EL (cell line): ENCODE results near the gene SERBP1.

Experiments used
- DNase-seq: peaks from one replicate; pipeline ENCODE4 v3.0.0-alpha.2; 2016

SERBP1 gene

GRCh38 chr1:67405473-67406245 lies 24.5 kb downstream of the SERBP1 start:
- DNase-seq, result no peak

- DNase-seq, result peak; percentile 64
These were observed 26.0 kb downstream of the SERBP1 start for GRCh38 chr1:67404212-67404620.

GRCh38 chr1:67401443-67401842 lies 28.8 kb downstream of the SERBP1 start:
- no peak for DNase-seq

- peak; percentile 27 for DNase-seq
These were observed 30.0 kb downstream of the SERBP1 start for GRCh38 chr1:67400029-67400786.

- no peak for DNase-seq
These were observed 30.8 kb downstream of the SERBP1 start for GRCh38 chr1:67399199-67399993.

- no peak for DNase-seq
These were observed 35.7 kb downstream of the SERBP1 start for GRCh38 chr1:67394548-67394947.

GRCh38 chr1:67393737-67394136 lies 36.5 kb downstream of the SERBP1 start:
- DNase-seq, result no peak

- DNase-seq, result no peak
These were observed 37.0 kb downstream of the SERBP1 start for GRCh38 chr1:67393240-67393639.

- peak; percentile 65 for DNase-seq
These were observed 39.9 kb downstream of the SERBP1 start for GRCh38 chr1:67390041-67390887.

- DNase-seq, result no peak
These were observed 46.1 kb downstream of the SERBP1 start for GRCh38 chr1:67383999-67384638.

- DNase-seq, result no peak
These were observed 47.9 kb downstream of the SERBP1 start for GRCh38 chr1:67382292-67382691.

- no peak for DNase-seq
These were observed 49.0 kb downstream of the SERBP1 start for GRCh38 chr1:67381154-67381553.

GRCh38 chr1:67377253-67377652 lies 52.9 kb downstream of the SERBP1 start:
- DNase-seq, result no peak

- DNase-seq, result no peak
These were observed 53.8 kb downstream of the SERBP1 start for GRCh38 chr1:67376381-67376780.

GRCh38 chr1:67372898-67373297 lies 57.3 kb downstream of the SERBP1 start:
- no peak for DNase-seq

GRCh38 chr1:67372136-67372535 lies 58.1 kb downstream of the SERBP1 start:
- peak; percentile 36 for DNase-seq

GRCh38 chr1:67371681-67372080 lies 58.5 kb downstream of the SERBP1 start:
- DNase-seq, result no peak

- no peak for DNase-seq
These were observed 59.2 kb downstream of the SERBP1 start for GRCh38 chr1:67371043-67371442.

- no peak for DNase-seq
These were observed 62.1 kb downstream of the SERBP1 start for GRCh38 chr1:67368046-67368514.

GRCh38 chr1:67367370-67368045 lies 62.7 kb downstream of the SERBP1 start:
- DNase-seq, result peak; percentile 36

GRCh38 chr1:67361641-67362040 lies 68.6 kb downstream of the SERBP1 start:
- no peak for DNase-seq
